GM12873 (cell line): Measurements from ENCODE around the gene BNC2.

ENCODE experiments used
- CTCF ChIP-seq: IDR thresholded peaks from 2 replicates; pipeline ENCODE4 v1.5.1; 2012; ENCODE audit warnings: low read depth, mild to moderate bottlenecking, moderate library complexity, low read length, control low read depth; ENCODE audit not compliant: insufficient read depth; ENCODE audit errors: missing control alignments

The BNC2 gene

GRCh38 chr9:16496908-16497307 lies 373.6 kb downstream of the BNC2 start:
- no peak for TF ChIP-seq CTCF

- TF ChIP-seq CTCF, result no peak
Measured at GRCh38 chr9:16487915-16488314, 382.6 kb downstream of the BNC2 start.

GRCh38 chr9:16485575-16486321 lies 384.7 kb downstream of the BNC2 start:
- TF ChIP-seq CTCF, result no peak

- no peak for TF ChIP-seq CTCF
Measured at GRCh38 chr9:16485160-16485559, 385.3 kb downstream of the BNC2 start.

- no peak for TF ChIP-seq CTCF
Measured at GRCh38 chr9:16484744-16485143, 385.7 kb downstream of the BNC2 start.

DNA sequence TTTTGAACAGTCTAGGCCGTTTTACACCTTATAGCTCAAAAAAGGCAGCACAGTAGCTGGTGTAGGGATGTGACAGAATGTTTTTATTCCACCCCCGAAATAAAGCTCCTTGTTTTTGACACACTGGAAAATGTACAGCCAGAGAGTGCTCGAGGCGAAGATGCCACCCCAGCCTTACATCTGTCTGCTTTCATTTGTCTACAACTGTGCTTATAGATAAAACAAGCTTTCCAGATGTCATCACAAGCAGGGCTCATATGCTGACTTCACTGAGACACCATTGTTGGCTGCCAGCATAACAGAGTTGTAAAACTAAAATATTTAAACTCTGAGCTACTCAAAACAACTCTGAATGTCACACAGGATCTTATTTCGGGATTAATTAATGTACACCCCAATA lies 386.3 kb downstream of the BNC2 start:
- no peak for TF ChIP-seq CTCF

- TF ChIP-seq CTCF, result no peak
Measured at GRCh38 chr9:16482764-16483163, 387.7 kb downstream of the BNC2 start.
